ENCODE data around the gene ACACB.

Gene ACACB

GRCh38 chr12:109308534-109309380 lies 192.4 kb downstream of the ACACB start, which contains the start of gene FOXN4:
FOXN4 (minus strand) TSS chr12:109309284; CDS start chr12:109308321, 963 bp downstream.
- no peak for FAIRE-seq

GRCh38 chr12:109309381-109310246 lies 193.2 kb downstream of the ACACB start:
- FAIRE-seq, result no peak

- peak; percentile 65 for FAIRE-seq
Observed at GRCh38 chr12:109310247-109311125, 194.1 kb downstream of the ACACB start.

Measured in endometrium (tissue), 2 donors.